Measurements from ENCODE around the gene MGAT2.

GRCh38 chr14:49581209-49582112 is 39.1 kb upstream of the MGAT2 start:
- no peak for TF ChIP-seq CTCF (IDR thresholded peaks at IDR 0.05 in 8 of 11, conservative IDR thresholded peaks at IDR 0.05 in 3 of 11)
- TF ChIP-seq POLR2A (IDR thresholded peaks at IDR 0.05), result no peak
- no peak for TF ChIP-seq POLR2AphosphoS5 (IDR thresholded peaks at IDR 0.05)

Data from spleen (tissue), 7 donors.